Erythroblast (primary cell): ENCODE measurements around the gene FRYL.
"Not testable (repeated sequence)": the region's sequence is repeated elsewhere in the genome, so short reads cannot be mapped to it uniquely, and the experiment has no call there.

Experiments
- DNase-seq, 2 experiments: peaks; one replicate each; lab custom pipeline; 2025; lab: John Stamatoyannopoulos, UW
- GATA1 ChIP-seq: IDR thresholded peaks from 2 replicates; pipeline ENCODE4 v1.6.1; 2011; ENCODE audit warnings: low read depth, mild to moderate bottlenecking, control low read depth, low read length, moderate library complexity
- POLR2A ChIP-seq: IDR thresholded peaks from 2 replicates; pipeline ENCODE4 v1.6.1; 2011; ENCODE audit warnings: mild to moderate bottlenecking, low read length

Gene FRYL

DNA sequence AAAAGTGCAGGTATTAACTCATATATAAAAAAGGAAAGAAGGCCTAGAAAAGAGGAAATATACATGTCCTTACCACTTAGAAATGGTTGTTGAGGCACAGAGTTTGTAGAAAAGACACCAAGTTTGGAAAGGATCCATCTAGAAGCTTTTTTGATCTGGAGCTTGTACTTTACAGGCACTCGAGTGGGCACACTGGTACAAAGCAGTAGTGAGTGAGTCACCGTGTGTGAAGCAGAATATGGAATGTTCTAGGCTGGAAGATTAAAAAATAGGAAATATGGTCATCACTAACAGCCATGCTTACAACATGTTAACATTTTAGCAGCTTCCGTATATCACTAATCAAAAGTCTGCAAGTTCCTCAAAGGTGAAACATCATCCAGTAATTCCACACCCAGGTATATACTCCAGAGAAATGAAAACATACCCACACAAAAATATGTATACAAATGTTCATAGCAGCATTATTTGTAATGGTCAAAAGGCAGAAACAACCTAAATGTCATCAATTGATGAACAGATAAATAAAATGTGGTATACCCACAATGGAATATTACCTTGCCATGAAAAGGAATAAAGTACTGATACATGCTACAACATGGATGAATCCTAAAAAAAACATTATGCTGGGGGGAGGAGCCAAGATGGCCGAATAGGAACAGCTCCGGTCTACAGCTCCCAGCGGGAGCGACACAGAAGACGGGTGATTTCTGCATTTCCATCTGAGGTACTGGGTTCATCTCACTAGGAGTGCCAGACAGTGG is 69.5 kb downstream of the FRYL start:
- TF ChIP-seq GATA1 (no peak), POLR2A (no peak)
- DNase-seq = no peak

- TF ChIP-seq GATA1 (no peak), POLR2A (no peak)
Measured at GRCh38 chr4:48709901-48710300, 70.2 kb downstream of the FRYL start.

GRCh38 chr4:48708610-48709009 is 71.5 kb downstream of the FRYL start:
- TF ChIP-seq GATA1 (no peak), POLR2A (no peak)
- DNase-seq = no peak

More at GRCh38 chr4:48709901-48710300, 70.2 kb downstream of the FRYL start:
- no peak for DNase-seq

- no peak for TF ChIP-seq POLR2A
- no peak for TF ChIP-seq GATA1
Measured at GRCh38 chr4:48706736-48707135, 73.3 kb downstream of the FRYL start.

DNA sequence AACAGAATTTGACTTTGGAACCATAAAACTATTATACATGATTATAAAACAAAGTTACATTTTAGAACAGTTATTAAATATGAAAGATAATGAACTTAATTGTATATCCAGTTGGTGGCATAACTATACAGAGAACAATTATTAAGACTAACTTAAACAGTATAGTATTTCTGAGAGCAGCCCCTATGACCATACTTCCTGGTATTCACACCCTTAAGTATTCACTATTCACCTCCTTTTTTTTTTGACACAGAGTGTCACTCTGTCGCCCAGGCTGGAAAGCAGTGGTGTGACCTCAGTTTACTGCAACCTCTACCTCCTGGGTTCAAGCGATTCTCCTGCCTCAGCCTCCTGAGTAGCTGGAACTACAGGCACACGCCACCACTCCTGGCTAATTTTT is 74.5 kb downstream of the FRYL start:
- DNase-seq = no peak

More at GRCh38 chr4:48706736-48707135, 73.3 kb downstream of the FRYL start:
- DNase-seq = no peak

DNA sequence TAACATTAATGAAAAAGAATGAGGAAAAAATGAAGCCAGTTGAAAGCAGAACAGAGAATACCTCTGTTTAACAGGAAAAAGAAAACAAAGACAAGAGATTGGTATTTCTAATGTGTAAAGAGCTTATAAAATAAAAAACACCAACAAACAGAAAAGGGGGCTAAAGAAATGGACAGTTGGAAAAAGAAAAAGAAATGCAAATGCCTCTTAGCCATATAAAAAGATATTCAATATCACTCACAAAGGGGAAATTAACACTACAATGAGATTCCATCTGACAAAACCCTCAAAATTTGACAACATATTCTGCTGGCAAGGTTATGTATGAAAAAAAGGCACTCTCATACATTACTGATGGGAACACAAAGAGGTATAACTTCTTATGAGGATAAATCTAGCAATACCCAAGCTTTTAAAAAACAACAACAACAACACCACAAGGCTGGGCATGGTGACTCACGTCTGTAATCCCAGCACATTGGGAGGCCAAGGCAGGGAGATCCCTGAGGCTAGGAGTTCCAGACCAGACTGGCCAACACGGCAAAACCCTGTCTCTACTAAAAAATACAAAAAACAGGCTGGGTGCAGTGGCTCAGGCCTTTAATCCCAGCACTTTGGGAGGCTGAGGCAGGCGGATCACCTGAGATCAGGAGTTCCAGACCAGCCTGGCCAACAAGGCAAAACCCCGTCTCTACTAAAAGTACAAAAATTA is 75.8 kb downstream of the FRYL start:
- DNase-seq = no peak
- no peak for TF ChIP-seq POLR2A
- no peak for TF ChIP-seq GATA1

More for the DNA sequence above, 74.5 kb downstream of the FRYL start:
- TF ChIP-seq POLR2A = no peak
- TF ChIP-seq GATA1 = no peak

- DNase-seq = no peak
- TF ChIP-seq GATA1 (no peak), POLR2A (no peak)
Measured at GRCh38 chr4:48699475-48699874, 80.6 kb downstream of the FRYL start.

DNA sequence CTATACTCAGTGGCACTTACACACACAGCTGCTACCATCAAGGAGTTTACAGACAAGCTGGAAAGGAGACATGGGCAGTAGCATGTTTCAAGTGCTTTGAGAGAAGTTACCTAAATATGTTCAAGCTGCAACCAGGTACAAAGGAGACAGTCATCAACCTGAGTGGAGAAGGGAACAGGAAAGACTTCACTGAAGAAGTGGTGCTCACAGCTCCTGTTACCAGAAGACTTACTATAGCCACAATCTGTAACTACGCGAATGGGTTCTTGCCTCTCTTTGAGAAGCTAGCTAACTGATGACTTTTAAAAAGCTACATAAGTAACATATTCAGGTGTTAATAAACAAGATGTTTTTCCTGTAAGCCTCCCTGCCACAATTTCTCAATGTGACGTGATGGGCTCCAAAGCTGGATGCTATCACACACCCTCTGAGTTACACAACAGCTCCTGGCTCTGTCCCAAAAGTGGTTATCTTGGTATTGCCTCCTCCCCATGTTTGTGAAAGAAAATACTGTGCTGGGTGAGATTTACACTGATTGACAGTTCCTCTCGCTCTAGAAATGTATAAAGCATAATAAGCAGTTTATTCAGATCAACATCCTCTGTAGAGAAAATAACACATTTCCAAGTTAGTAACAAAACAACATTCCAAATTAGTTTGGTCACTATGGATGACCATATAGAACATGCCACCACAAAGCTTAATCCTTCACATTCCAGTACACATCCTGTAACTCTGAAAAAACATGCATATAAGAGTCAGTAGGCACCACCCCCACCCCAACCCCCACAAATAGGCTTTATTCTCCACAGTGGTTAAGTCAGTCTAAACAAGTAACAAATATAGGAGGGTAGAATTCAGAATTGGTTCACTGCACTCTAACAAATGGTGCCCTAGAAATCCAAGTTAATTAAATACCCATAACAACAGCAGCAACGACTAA is 81.8 kb downstream of the FRYL start:
- peak; percentile 92 to 93 for DNase-seq

DNA sequence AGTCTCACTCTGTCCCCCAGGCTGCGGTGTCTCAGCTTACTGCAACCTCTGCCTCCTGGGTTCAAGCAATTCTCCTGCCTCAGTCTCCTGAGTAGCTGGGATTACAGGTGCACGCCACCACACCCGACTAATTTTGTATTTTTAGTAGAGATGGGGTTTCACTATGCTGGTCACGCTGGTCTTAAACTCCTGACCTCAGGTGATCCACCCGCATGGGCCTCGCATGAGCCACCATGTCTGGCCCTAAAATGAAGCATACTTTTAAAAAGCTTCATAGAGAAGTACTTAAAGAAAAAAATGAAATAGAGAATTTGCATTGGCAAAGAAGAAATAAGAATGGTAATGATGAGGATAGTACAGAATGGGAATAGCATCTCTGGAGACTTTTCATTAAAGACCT is 82.6 kb downstream of the FRYL start:
- DNase-seq = not testable (repeated sequence)

More for the DNA sequence above, 81.8 kb downstream of the FRYL start:
- TF ChIP-seq GATA1 (peak; percentile 49), POLR2A (no peak)

GRCh38 chr4:48694824-48695223 is 85.3 kb downstream of the FRYL start:
- no peak for DNase-seq
- TF ChIP-seq POLR2A (no peak), GATA1 (no peak)

- DNase-seq = no peak
- TF ChIP-seq POLR2A (no peak), GATA1 (no peak)
Measured at GRCh38 chr4:48693856-48694574, 86.1 kb downstream of the FRYL start.

DNA sequence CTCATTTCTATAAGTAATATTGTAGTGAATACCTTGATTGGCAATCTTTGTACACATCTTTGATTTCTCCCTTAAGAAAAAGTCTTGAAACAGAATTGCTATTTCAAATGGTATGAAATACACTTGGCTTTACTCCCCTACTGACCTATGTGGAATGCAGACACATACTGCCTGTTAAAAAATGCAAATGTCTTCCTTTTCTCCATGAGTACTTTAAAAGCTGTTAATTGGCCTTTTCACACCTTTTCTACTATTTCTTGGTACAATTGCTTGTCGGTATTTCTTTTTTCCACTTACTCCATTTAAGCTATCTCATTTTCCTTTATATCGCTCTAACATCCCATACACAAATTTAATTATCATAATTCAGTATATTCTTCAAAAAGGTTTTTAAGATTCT is 87.2 kb downstream of the FRYL start:
- no peak for DNase-seq

DNA sequence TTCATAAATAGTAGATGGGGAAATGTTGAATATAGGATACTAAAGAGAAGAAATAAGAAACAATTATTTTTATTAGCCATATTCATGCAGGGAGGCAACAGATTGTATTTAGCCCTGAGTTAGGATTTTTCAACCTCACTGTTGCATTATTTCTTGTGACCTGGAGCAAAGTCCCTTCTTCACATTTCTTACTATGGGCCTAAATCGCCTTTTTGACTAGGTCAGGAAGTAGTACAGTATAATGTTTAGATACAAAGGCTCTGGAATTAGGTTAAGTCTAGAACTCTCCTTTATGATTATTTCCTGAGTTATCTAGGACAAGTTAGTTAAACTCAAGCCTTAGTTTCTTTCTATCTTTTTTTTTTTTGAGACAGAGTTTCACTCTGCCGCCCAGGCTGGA is 88.0 kb downstream of the FRYL start:
- TF ChIP-seq GATA1 (no peak), POLR2A (no peak)
- no peak for DNase-seq

More for the DNA sequence above, 87.2 kb downstream of the FRYL start:
- TF ChIP-seq GATA1 (no peak), POLR2A (no peak)
